HG03460 (cell line): ENCODE measurements around the gene RALGAPA1.
"Not testable (repeated sequence)": the region's sequence is repeated elsewhere in the genome, so short reads cannot be mapped to it uniquely, and the experiment has no call there.

Source experiments
- ATAC-seq: cut with Tn5 transposase; IDR thresholded peaks from one replicate; pipeline ENCODE4 v1.9.1; 2021; ENCODE audit not compliant: unreplicated experiment

Gene RALGAPA1

DNA sequence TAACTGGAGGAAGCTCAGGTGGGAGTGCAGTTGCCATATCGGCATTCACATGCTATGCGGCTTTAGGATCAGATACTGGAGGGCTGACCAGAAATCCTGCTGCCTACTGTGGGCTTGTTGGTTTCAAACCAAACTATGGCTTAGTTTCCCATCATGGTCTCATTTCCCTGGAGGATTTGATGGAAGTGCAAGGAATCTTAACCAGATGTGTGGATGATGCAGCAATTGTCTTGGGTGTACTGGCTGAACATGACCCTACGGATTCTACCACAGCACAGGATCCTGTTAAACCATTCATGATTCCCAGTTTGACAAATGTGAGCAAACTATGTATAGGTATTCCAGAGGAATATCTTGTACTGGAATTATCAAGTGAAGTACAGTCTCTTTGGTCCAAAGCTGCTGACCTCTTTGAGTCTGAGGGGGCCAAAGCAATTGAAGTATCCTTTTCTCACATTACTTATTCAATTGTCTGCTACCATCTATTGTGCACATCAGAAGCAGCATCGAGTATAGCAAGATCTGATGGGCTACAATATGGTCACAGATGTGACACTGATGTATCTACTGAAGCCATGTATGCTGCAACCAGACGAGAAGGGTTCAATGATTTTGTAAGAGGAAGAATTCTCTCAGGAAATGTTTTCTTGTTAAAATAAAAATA, 42.9 kb downstream of the RALGAPA1 start:
- no peak for ATAC-seq

DNA sequence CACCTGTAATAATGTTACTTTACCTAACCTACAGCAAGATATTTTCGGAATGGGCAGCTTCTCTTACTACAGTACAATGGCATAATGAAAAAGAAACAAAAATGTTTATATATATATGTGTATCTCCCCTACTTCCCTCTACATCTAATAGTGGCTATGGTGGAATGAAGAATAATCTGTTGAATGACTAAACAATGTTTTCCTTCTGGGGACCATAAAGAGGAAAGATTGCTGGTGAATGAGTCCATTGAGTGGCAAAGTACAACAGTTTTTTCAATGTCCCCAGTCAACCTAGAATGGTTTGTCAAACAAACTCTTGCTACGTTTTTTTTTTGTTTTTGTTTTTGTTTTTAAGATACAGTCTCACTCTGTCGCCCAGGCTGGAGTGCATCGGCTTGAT, 47.2 kb downstream of the RALGAPA1 start:
- ATAC-seq, result no peak

DNA sequence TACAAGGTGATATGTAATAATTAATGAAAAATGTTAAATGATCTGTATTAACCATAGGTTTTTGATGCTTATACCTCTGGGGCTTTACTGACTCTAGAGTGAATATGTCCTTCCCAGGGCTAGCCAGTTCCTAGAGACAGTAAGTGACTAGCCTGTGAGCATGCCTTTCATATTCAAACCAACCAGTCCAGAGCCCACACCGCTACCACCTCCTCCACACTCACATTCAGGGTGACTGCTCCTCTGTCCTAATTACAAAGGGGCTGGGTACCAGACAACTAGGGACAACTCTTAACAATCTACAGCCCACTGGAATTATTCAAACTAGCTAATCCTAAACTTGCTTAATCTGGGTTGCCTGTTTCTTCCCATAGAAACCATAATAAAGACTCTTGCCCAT, 49.0 kb downstream of the RALGAPA1 start:
- ATAC-seq, result no peak

DNA sequence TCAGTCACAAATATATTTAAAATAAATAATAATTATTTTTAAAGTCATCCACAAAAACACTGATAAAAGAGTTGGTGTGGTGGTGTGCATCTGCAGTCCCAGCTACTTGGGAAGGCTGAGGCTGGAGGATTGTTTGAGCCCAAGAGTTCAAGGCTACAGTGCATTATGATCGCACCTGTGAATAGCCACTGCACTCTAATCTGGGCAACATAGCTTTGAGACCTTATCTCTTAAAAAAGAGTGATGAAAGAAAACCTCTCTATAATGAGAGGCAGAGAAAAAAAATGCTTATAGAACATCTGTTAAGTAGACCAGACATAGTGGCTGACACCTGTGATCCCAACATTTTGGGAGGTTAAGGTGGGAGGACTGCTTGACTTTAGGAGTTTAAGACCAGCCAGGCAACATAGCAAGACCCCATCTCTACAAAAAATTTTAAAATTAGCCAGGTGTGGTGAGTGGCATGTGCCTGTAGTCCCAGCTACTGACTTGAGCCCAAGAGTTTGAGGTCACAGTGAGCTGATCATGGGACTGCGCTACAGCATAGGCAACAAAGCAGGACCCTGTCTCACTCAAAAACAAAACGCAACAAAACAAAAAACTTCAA, 50.5 kb downstream of the RALGAPA1 start:
- no peak for ATAC-seq

DNA sequence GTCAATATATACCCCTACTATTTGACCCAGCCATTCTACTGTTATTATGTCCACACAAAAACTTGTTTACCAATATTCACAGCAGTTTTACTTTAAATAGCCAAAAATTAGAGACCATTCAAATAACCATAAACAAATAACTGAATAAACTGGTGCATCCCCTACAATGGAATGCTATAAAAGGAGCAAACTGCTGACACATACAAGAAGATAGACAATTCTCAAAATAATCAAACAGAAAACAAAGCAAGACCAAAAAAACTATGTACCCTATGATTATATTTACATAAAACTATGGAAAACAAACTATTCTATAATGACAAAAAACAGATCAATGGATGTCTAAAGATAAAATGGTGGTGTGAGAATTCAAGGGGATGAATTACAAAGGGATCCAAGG, 54.4 kb downstream of the RALGAPA1 start:
- ATAC-seq, result no peak

DNA sequence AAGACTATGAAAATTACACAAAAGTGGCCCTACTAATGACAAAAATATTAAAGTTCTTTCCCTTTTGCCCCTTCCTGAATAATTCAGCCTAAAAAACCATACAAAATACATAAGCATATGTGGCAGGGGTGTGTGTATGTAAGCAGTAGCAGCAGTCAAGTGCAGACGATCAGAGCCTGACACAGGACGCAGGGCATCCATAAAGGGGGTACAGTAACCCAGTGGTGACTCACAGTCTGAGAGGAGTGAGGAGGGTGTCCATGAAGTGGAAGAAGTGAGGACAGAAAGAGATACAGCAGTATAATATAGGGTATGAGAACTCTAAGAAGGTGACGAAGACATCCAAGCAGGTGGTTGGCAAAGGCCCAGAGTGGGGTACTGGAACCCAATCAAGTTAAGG, 56.7 kb downstream of the RALGAPA1 start:
- ATAC-seq, result no peak

DNA sequence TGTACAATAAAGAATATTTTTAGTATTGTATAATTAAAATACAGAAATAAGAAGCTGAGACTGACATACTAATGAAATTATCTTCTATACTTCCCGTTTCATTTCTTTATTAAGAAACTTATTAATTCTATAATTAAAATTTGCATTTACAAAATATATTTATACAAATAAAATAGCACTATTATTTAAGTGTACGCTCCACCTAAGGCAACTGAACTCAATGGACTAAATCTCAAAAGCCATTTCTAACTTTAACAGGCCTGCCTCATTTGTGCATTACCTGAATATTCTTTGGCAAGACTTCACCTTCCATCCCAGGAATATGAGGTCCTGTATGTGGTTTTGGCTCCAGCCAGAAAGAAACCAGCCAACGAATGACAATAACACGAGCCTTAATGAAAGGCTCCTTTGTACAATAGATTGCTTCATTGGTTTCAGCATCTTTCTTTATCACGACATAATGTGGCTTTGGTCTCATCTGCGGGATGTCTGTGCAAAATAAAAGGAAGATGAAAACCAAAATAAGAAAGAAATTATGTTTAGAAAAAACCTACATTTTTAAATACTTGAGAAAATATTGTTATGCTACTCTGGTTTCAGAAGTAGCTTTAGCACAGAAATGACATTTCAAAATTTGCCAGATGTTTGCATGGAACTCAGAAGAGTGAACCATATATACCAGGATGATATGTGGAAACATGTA, 58.7 kb downstream of the RALGAPA1 start:
- ATAC-seq, result no peak

DNA sequence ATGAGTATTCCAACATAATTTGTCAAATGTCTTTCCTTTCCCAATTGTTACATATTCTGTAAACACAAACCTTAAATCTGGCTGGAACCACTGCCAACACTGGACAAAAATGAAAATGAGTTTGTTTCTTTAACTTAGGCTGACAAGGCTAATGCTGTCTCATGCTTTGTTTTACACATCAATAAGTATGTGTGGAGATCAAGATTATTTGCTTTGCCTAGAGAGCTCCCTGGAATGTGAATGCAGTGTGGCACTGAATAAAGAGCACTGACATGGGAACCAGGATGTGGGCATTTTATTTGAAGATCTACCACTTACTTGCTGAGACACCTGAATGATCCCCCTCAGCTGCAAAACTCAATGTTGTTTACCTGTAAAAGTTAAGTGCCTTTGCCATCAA, 61.7 kb downstream of the RALGAPA1 start:
- ATAC-seq, result no peak

DNA sequence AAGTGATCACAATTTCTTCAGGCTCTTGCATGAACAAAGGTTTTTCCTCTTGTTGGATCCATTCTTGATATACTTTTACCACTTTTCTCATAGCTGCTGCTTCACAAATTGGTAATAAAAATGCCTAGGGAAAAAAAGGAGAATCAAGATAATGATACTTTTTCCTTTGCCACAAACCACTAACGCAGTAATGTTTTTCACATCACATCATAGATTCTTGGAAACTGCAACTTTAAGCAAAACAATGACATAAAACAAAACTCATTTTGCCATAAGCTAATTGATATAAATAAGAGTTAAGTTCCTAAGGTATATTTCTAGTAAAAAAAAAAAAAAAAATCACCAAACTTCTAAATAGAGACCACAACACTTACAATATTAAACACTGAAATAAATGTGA, 66.7 kb downstream of the RALGAPA1 start:
- ATAC-seq, result no peak

DNA sequence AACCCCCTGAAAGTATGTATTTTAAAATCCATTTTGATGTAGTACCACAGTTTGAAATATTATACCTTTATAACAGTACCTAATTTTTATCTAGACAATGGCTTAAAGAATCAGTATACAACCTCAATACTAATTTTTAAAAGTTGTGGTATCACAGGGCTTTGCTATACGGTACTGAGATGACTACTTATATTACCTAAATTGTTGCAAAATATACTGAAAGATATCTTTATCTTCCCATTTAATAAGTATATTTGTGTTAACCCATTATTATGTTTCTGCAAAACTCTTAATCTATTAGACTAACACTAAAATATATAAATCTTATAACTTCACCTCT, 67.1 kb downstream of the RALGAPA1 start:
- ATAC-seq, result no peak

DNA sequence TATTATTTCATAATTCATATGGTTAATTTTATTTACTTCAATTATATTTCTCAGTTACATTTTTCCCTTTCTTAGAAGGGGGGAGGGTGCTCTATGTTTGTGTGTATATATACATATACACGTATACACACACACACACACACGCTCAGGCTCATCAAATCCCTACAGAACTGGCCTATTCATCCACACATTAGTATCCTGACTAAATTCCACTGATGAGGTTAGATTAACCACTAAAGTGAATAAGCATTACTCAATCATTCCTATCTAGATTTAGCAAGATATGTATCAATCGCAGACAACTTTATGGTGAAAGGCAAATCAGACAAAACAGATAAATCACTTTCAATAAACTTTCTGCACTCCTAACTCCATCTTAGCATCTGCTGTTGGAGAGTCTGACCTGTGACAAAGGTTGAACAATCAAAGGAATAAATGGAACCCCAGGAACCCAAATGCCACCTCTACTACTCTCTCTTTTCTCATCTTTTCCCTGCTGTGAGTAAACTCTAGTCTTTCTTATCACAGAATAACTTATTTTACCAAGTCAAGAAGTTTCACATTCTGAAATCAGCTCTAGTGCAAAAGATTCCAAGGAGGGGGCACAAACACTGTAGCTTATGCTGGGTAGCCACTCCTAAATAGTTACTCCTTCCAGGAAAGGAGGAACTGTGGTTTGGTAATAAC, 67.6 kb downstream of the RALGAPA1 start:
- ATAC-seq, result no peak

DNA sequence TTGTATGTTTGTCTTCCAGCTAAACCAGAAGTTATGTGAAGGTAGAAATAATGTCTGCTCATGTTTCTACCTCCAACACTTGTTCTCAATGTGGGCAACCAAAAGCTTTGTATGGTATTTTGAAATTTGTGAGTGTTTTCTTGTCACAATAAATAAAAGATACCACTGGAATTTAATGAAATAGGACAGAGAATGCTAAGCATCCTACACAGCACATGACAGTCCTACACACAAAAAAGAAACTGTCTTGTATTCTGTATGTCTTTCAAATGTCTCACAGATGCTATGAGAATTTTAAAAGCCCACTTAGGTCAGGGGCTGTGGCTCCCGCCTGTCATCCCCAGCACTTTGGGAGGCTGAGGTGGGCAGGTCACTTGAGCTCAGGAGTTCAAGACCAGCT, 68.9 kb downstream of the RALGAPA1 start:
- ATAC-seq, result no peak

DNA sequence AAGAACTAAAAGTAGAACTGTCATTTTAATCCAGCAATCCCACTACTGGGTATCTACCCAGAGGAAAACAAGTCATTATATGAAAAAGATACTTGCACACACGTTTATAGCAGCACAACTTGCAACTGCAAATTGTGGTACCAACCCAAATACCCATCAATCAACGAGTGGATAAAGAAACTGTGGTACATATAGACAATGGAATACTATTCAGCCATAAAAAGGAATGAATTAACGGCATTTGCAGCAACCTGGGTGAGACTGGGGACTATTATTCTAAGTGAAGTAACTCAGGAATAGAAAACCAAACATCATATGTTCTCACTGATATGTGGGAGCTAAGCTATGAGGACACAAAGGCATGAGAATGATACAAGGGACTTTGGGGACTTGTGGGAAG, 73.9 kb downstream of the RALGAPA1 start:
- ATAC-seq, result not testable (repeated sequence)

DNA sequence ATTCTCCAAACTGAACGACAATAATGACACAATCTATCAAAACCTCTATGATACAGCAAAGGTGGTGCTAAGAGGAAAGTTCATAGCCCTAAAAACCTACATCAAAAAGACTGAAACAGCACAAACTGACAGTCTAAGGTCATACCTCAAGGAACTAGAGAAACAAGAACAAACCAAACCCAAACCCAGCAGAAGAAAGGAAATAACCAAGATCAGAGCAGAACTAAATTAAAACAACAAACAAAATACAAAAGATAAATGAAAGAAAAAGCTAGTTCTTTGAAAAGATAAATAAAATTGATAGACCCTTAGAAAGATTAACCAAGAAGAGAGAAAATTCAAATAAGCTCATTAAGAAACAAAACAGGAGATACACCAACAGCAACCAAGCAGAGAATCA, 75.6 kb downstream of the RALGAPA1 start:
- ATAC-seq, result not testable (repeated sequence)

DNA sequence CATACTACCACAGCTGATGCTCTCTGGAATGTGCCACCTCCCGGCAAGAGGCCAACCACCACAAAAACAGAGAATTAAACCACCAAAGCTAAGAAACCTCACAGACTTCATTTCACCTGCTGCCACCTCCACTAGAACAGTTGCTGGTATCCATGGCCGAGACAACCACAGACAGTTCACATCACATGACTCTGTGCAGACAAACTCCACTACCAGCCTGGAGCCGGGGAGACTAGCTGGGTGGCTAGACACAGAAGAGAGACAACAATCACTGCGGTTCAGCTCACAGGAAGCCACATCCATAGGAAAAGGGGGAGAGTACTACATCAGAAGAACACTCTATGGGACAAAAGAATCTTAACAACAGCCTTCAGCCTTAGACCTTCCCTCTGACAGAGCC, 78.2 kb downstream of the RALGAPA1 start:
- ATAC-seq, result no peak

DNA sequence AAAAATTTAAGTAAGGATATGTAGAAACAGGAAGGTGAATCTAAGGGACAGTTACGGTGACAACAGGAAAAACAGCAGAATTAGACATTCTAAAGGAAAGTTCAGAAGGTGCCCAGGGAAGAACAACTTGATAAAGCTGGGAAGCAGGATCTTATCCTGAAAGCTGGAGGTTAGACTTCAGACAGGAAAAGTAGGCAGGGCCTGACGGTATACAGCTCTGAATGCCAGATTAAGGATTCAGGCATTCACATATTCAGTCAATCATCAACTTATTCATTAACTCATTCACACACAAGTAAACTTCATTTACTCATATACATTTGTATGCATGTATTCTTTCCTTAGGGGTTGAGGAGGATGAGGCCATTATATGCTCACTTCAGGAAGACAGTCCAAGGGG, 81.3 kb downstream of the RALGAPA1 start:
- no peak for ATAC-seq

DNA sequence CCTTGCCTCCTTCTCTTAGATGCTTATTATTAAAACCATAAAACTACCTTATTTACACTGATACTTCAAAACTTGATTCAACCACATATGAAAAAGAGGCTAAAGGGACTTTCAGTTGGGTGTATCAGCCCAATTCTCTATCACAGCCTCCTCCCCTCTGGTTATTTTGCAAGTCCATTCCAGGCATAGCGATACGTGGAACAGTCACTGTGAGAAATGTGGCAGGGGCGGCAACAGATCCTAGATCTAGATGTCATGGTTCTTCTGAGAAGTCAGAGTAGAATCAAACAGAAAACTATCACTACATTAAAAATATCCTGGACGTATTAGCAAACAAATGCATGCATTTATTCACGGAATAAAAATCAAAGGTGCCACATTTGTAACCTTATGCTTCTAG, 83.2 kb downstream of the RALGAPA1 start:
- no peak for ATAC-seq

DNA sequence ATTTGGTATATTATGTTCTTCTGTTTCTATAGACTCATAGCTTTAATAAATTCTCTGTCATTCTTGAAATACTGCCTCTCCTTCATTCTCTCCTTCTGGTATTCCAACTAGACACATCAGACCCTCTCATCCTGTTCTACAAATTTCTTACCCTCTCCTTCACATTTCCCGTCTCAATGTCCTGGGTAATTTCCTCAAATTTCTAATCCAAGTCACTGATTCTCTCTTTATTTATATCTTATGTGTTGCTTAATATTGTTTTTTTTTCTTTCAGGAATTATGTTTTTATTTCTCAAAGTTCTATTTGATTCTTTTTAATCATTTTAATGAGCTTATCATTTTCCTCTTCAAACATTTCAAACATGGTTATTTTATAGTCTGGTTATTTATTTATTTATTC, 94.0 kb downstream of the RALGAPA1 start:
- ATAC-seq, result no peak

DNA sequence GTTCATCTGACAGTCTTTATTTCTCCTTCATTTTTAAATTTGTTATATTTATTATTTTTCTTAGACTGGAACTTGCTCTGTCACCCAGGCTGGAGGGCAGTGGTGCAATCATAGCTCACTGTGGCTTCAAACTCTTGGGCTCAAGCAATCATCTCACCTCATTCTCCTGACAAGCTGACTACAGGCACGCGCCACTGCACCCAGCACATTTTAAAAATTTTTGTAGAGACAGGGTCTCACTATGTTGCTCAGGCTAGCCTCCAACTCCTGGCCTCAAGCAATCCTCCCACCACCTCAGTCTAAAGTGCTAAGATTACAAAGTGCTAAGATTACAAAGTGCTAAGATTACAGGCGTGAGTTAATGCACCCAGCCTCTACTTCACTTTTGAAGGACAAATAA, 96.6 kb downstream of the RALGAPA1 start:
- no peak for ATAC-seq

DNA sequence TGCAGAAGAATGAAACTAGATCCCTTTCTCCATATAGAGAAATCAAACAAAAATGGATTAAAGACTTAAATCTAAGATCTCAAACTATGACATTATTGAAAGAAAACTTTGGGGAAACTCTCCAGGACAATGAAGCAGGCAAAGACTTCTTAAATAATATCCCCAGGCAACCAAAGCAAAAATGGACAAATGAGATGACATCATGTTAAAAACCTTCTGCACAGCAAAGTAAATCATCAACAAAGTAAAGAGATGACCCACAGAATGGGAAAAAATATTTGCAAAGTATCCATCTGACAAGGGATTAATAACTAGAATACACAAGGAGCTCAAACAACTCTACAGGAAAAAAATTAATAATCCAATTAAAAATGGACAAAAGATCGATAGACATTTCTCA, 101.0 kb downstream of the RALGAPA1 start:
- no peak for ATAC-seq

DNA sequence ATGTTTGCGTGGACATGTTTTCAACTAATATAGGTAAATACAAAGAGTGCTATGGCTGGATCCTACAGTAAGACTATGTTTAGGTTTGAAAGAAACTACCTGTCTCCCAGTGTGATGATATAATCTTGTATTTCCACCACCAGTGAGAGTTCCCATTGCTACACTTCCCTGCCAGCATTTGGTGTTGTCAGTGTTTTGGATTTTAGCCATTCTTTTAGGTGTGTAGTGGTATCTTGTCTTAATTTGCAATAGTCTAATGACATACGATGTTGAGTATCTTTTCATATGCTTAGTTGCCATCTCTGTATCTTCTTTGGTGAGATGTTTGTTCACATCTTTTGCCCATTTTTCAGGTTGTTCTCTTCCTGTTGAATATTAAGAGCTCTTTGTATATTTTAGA, 103.5 kb downstream of the RALGAPA1 start:
- no peak for ATAC-seq
